ENCODE measurements around the gene HEY2.

Gene HEY2

GRCh38 chr6:125751334-125751916, 2.0 kb downstream of the HEY2 start:
- DNase-seq (ENCODE audit: low read depth, low spot score): no peak
- TF ChIP-seq CTCF (IDR thresholded peaks at IDR 0.05; ENCODE audit: low read depth, low read length): no peak
- no peak overlapping the region for H3K4me3 ChIP-seq (ENCODE audit: low read depth, low read length)
- in situ Hi-C loops (cut with HindIII; ENCODE audit: low sequenced_read_pairs): loop anchor here (25.0 kb wide), 1 partner anchor 414 kb away; no protein-coding TSS in a partner anchor

- in situ Hi-C loops (cut with HindIII; ENCODE audit: low sequenced_read_pairs): loop anchor here (25.0 kb wide), 1 partner anchor 415 kb away; no protein-coding TSS in a partner anchor
- no peak for TF ChIP-seq CTCF (IDR thresholded peaks at IDR 0.05; ENCODE audit: low read depth, low read length)
- DNase-seq (ENCODE audit: low read depth, low spot score): no peak
- H3K4me3 ChIP-seq (ENCODE audit: low read depth, low read length): no peak overlapping the region
These were observed 3.3 kb downstream of the HEY2 start for GRCh38 chr6:125752773-125753172.

DNA sequence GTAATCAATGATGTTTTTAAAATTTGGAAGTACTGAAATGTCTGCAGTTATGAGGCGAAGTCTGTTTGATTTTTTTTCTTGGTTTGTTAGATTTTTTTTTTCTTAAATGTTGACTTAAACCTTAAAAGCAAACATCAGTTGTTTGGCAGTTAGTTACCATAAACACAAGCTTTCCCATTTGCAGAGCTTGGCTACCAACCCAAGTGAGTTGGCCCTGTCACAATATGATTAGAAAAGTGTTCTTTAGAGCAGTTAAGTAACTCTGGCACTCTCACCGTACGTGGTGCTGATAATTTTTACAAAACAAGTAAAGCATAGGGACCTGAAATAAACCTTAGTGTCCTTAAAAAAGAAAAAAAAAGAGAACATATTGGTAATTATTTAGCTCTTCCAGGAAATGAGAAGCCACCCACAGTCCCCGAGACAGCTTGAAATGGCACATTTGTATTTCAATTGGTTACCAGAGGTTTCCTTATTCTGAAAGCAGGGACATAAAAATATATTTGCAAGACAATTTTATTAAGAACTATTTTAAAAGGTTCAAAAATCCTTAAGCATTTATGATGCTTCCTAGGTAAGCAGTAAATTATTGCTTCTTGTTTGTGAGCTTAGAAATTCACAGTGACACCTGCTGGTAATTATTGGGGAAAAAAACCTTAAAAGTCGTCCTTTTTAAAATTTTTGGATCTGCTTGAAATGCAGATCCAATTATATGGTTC, 3.9 kb downstream of the HEY2 start:
- H3K4me3 ChIP-seq (ENCODE audit: low read depth, low read length): no peak overlapping the region
- TF ChIP-seq CTCF (IDR thresholded peaks at IDR 0.05; ENCODE audit: low read depth, low read length): peak; percentile 20
- peak; percentile 56 for DNase-seq (ENCODE audit: low read depth, low spot score)
- in situ Hi-C loops (cut with HindIII; ENCODE audit: low sequenced_read_pairs): loop anchor here (25.0 kb wide), 1 partner anchor 416 kb away; no protein-coding TSS in a partner anchor

DNA sequence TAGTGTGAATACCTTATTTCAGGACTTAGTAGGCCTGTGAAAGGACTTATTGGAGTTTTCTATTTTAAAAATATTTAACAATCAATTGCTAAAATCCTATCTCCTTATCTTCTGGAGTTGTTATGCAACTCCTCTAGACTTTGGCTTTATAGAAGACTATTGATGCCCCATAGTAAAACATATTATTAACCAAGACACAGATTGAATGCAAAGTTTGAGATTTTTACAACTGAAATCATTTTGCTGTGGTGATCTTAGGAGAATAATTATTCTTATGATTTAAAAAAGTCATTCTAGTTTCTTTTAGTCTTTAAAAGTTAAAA, 4.5 kb downstream of the HEY2 start:
- no peak for TF ChIP-seq CTCF (IDR thresholded peaks at IDR 0.05; ENCODE audit: low read depth, low read length)
- DNase-seq (ENCODE audit: low read depth, low spot score): no peak
- H3K4me3 ChIP-seq (ENCODE audit: low read depth, low read length): no peak overlapping the region
- in situ Hi-C loops (cut with HindIII; ENCODE audit: low sequenced_read_pairs): loop anchor here (25.0 kb wide), 1 partner anchor 417 kb away; no protein-coding TSS in a partner anchor

- in situ Hi-C loops (cut with HindIII; ENCODE audit: low sequenced_read_pairs): loop anchor here (25.0 kb wide), 1 partner anchor 417 kb away; no protein-coding TSS in a partner anchor
- TF ChIP-seq CTCF (IDR thresholded peaks at IDR 0.05; ENCODE audit: low read depth, low read length): no peak
- H3K4me3 ChIP-seq (ENCODE audit: low read depth, low read length): no peak overlapping the region
- no peak for DNase-seq (ENCODE audit: low read depth, low spot score)
These were observed 5.1 kb downstream of the HEY2 start for GRCh38 chr6:125754566-125754965.

- in situ Hi-C loops (cut with HindIII; ENCODE audit: low sequenced_read_pairs): loop anchor here (25.0 kb wide), 1 partner anchor 422 kb away; no protein-coding TSS in a partner anchor
- no peak for DNase-seq (ENCODE audit: low read depth, low spot score)
- peak; percentile 21 for TF ChIP-seq CTCF (IDR thresholded peaks at IDR 0.05; ENCODE audit: low read depth, low read length)
These were observed 9.9 kb downstream of the HEY2 start for GRCh38 chr6:125759184-125759902.

More at GRCh38 chr6:125759184-125759902, 9.9 kb downstream of the HEY2 start:
- H3K4me3 ChIP-seq (ENCODE audit: low read depth, low read length): no peak overlapping the region

Measured in astrocyte of the spinal cord (primary cell).